ENCODE data around the gene LMO4. TPM values are rescaled to one million over a fixed set of nuclear protein-coding genes. Genes with fewer than 3 reads are reported as not detected.

The LMO4 gene
- total and polyA plus RNA-seq, 2 donors (not counting 1 experiment from before 2014, with no cell fraction given) = 35.7 to 46.0 TPM

GRCh38 chr1:87307931-87308330, 20.7 kb upstream of the LMO4 start:
- H3K4me3 Mint-ChIP-seq = no peak overlapping the region
- intact Hi-C loops (cut with micrococcal nuclease) = no loop called here
- no peaks in the 10 kb centered on the region for H4K20me1 ChIP-seq (ENCODE audit: control insufficient read depth, insufficient read depth, low read length, poor library complexity, severe bottlenecking)
- no peak overlapping the region for H3K27ac Mint-ChIP-seq
- H3K9me3 ChIP-seq (ENCODE audit: control extremely low read depth in 1 of 3, control insufficient read depth in 2 of 3, insufficient read depth in 1 of 3, low read length in 2 of 3) = no peaks in the 10 kb centered on the region
- TF ChIP-seq CTCF (IDR thresholded peaks at IDR 0.05) (peak; percentile 16), EZH2 (IDR thresholded peaks at IDR 0.05; ENCODE audit: borderline replicate concordance, insufficient read depth, low read depth, low read length, poor library complexity, severe bottlenecking) (no peak)
- H3K27me3 ChIP-seq (replicated peaks in 1 of 4; ENCODE audit: control extremely low read depth in 1 of 4, control insufficient read depth in 3 of 4, insufficient read depth in 4 of 4, low read length in 3 of 4) = peaks cover 0 to 3% (median 0%) of the 10 kb centered on the region in 4 experiments
- H3K79me2 ChIP-seq (ENCODE audit: control insufficient read depth, insufficient read depth, low read length) = no peaks in the 10 kb centered on the region
- no peaks in the 10 kb centered on the region for H3K36me3 ChIP-seq (replicated peaks in 1 of 2; ENCODE audit: control extremely low read depth in 1 of 2, control insufficient read depth in 1 of 2, extremely low read depth in 1 of 2, insufficient read depth in 2 of 2, low read length in 1 of 2)
- DNase-seq (no peak), ATAC-seq (ENCODE audit: low read depth) (no peak)
- H2AFZ ChIP-seq (ENCODE audit: insufficient read depth, low read depth, low read length, poor library complexity, severe bottlenecking) = no peak overlapping the region
- WGBS (ENCODE audit: insufficient coverage) = 97% methylated on average over 3 of the region's 4 CpGs
- no peak overlapping the region for H3K9ac ChIP-seq (ENCODE audit: low read length)
- CTCF ChIA-PET = no interaction called here
- no peak overlapping the region for H3K27ac ChIP-seq (ENCODE audit: low read length in 2 of 2)
- H3K4me3 ChIP-seq (ENCODE audit: control extremely low read depth in 1 of 5, extremely low read depth in 1 of 5, insufficient read depth in 1 of 5, low read depth in 2 of 5, low read length in 4 of 5) = no peak overlapping the region
- peaks cover 6% of the 10 kb centered on the region for H3K27me3 Mint-ChIP-seq
- H3K9me3 Mint-ChIP-seq (ENCODE audit: insufficient read depth) = no peaks in the 10 kb centered on the region
- H3K4me1 Mint-ChIP-seq = no peaks in the 10 kb centered on the region
- H3K4me1 ChIP-seq (ENCODE audit: control insufficient read depth in 2 of 2, insufficient read depth in 2 of 2, low read length in 2 of 2) = no peaks in the 10 kb centered on the region
- H3K4me2 ChIP-seq (replicated peaks; ENCODE audit: low read depth, low read length, poor library complexity, severe bottlenecking) = no peak overlapping the region
- POLR2A ChIA-PET = no interaction called here

GRCh38 chr1:87314091-87314490, 14.6 kb upstream of the LMO4 start:
- no CpG with 5 or more reads among the region's 6 CpGs for WGBS (ENCODE audit: insufficient coverage)
- Mint-ChIP-seq H3K27ac (no peak overlapping the region), H3K4me3 (no peak overlapping the region), H3K9me3 (ENCODE audit: insufficient read depth) (no peaks in the 10 kb centered on the region), H3K27me3 (no peaks in the 10 kb centered on the region), H3K4me1 (peaks cover 15% of the 10 kb centered on the region)
- no peak overlapping the region for H3K9ac ChIP-seq (ENCODE audit: low read length)
- H4K20me1 ChIP-seq (ENCODE audit: control insufficient read depth, insufficient read depth, low read length, poor library complexity, severe bottlenecking) = no peaks in the 10 kb centered on the region
- H3K79me2 ChIP-seq (ENCODE audit: control insufficient read depth, insufficient read depth, low read length) = no peaks in the 10 kb centered on the region
- no peak for DNase-seq
- H3K27ac ChIP-seq (ENCODE audit: low read length in 2 of 2) = no peak overlapping the region
- no peak for ATAC-seq (ENCODE audit: low read depth)
- H3K4me2 ChIP-seq (replicated peaks; ENCODE audit: low read depth, low read length, poor library complexity, severe bottlenecking) = no peak overlapping the region
- no peak overlapping the region for H2AFZ ChIP-seq (ENCODE audit: insufficient read depth, low read depth, low read length, poor library complexity, severe bottlenecking)
- no peaks in the 10 kb centered on the region for H3K36me3 ChIP-seq (replicated peaks in 1 of 2; ENCODE audit: control extremely low read depth in 1 of 2, control insufficient read depth in 1 of 2, extremely low read depth in 1 of 2, insufficient read depth in 2 of 2, low read length in 1 of 2)
- H3K9me3 ChIP-seq (ENCODE audit: control extremely low read depth in 1 of 3, control insufficient read depth in 2 of 3, insufficient read depth in 1 of 3, low read length in 2 of 3) = no peaks in the 10 kb centered on the region
- no peak overlapping the region for H3K4me3 ChIP-seq (ENCODE audit: control extremely low read depth in 1 of 5, extremely low read depth in 1 of 5, insufficient read depth in 1 of 5, low read depth in 2 of 5, low read length in 4 of 5)
- ChIA-PET CTCF (interaction anchor here (1.9 kb wide), 1 partner anchor 11 kb away, joined by 4 read pairs; no protein-coding TSS in a partner anchor), POLR2A (no interaction called here)
- intact Hi-C loops (cut with micrococcal nuclease) = no loop called here
- H3K27me3 ChIP-seq (replicated peaks in 1 of 4; ENCODE audit: control extremely low read depth in 1 of 4, control insufficient read depth in 3 of 4, insufficient read depth in 4 of 4, low read length in 3 of 4) = no peaks in the 10 kb centered on the region
- TF ChIP-seq CTCF (IDR thresholded peaks at IDR 0.05) (no peak), EZH2 (IDR thresholded peaks at IDR 0.05; ENCODE audit: borderline replicate concordance, insufficient read depth, low read depth, low read length, poor library complexity, severe bottlenecking) (no peak)
- H3K4me1 ChIP-seq (ENCODE audit: control insufficient read depth in 2 of 2, insufficient read depth in 2 of 2, low read length in 2 of 2) = peaks cover 5 to 6% of the 10 kb centered on the region in 2 donors
